HepG2 (cell line): ENCODE data around the gene MRM1. TPM values are rescaled to one million over a fixed set of nuclear protein-coding genes. Genes with fewer than 3 reads are reported as not detected.
A peak's percentile ranks its signal among the peaks of the same experiment; 100 is the strongest.

Experiments used
- ATAC-seq: fragments of 200-7000 bp; cut with Tn5 transposase; 3 replicates; pipeline ENCODE4 v1.9.1; 2020; ENCODE audit warnings: mild to moderate bottlenecking, moderate library complexity
- BruUV-seq: library from RNA; stranded (reverse); fragments of 400-500 nt; replicated peaks from 2 replicates; lab custom pipeline; 2021; lab: Mats Ljungman, UMichigan
- CTCF ChIA-PET: fragments of 300-600 bp; formaldehyde crosslinking; extraction: SDS; loops from one replicate; lab custom pipeline; 2021; ENCODE audit warnings: low total read pairs, inconsistent platforms, low intra/inter-chr PET ratio; lab: Yijun Ruan, JAX
- POLR2A ChIA-PET: fragments of 350-600 bp; sonication (Branson Sonifier 250); formaldehyde crosslinking; loops from one replicate; lab custom pipeline; 2020; ENCODE audit warnings: antibody characterized with exemption, inconsistent platforms; lab: Yijun Ruan, JAX
- DNase-seq: peaks from one replicate; pipeline ENCODE4 v3.0.0-alpha.2; 2015; ENCODE audit warnings: low spot score
- FAIRE-seq: peaks from 3 replicates; lab custom pipeline; 2011; peaks lifted over from hg19 to GRCh38; lab: Jason Lieb, UNC
- H2AFZ ChIP-seq: one replicate; pipeline ENCODE4 v1.6.1; 2011; ENCODE audit warnings: low read length, inconsistent platforms
- H3K27ac ChIP-seq: fragments of 300-600 bp; 3 replicates; pipeline ENCODE4 v1.8.0; 2011; ENCODE audit warnings: mixed run types, mild to moderate bottlenecking, mixed read lengths, low read length, inconsistent platforms; ENCODE audit not compliant: insufficient read depth; ENCODE audit errors: extremely low read length
- H3K27me3 ChIP-seq, 2 experiments: fragments of 200-600 bp in 1 of 2; 2 replicates in 1 of 2; 3 replicates in 1 of 2; pipeline versions ENCODE4 v1.6.0 to v1.8.0; 2011; ENCODE audit warnings: low read length in 2 of 2, mild to moderate bottlenecking in 2 of 2, moderate library complexity in 2 of 2, inconsistent platforms in 1 of 2; ENCODE audit not compliant: insufficient read depth in 2 of 2, control insufficient read depth in 1 of 2
- H3K36me3 ChIP-seq, 2 experiments: fragments of 200-600 bp in 1 of 2; replicated peaks in 1 of 2; 2 replicates in 1 of 2; 3 replicates in 1 of 2; pipeline versions ENCODE4 v1.5.1 to v1.8.0; 2011; ENCODE audit warnings: low read length in 2 of 2, inconsistent platforms in 1 of 2; ENCODE audit not compliant: insufficient read depth in 2 of 2, control insufficient read depth in 1 of 2
- H3K4me1 ChIP-seq: 2 replicates; pipeline ENCODE4 v1.5.1; 2012; ENCODE audit warnings: low read length, inconsistent platforms; ENCODE audit not compliant: insufficient read depth
- H3K4me2 ChIP-seq: 2 replicates; pipeline ENCODE4 v1.6.0; 2011; ENCODE audit warnings: low read depth, low read length, inconsistent platforms
- H3K4me3 ChIP-seq, 3 experiments: fragments of 200-600 bp in 1 of 3; sonication (generic), shearing (Covaris generic) in 1 of 3; replicated peaks in 1 of 3; 2 replicates each; pipeline ENCODE4 v1.5.1; 2011 to 2016; ENCODE audit warnings: low read length in 3 of 3, inconsistent platforms in 2 of 3, low read depth in 2 of 3, mild to moderate bottlenecking in 2 of 3, control low read depth in 1 of 3, mixed read lengths in 1 of 3; ENCODE audit not compliant: insufficient read depth in 1 of 3
- H3K79me2 ChIP-seq: one replicate; pipeline ENCODE4 v1.6.1; 2011; ENCODE audit warnings: low read length, inconsistent platforms; ENCODE audit not compliant: insufficient read depth
- H3K9ac ChIP-seq: 2 replicates; pipeline ENCODE4 v1.6.0; 2011; ENCODE audit warnings: mild to moderate bottlenecking, low read depth, low read length, inconsistent platforms; ENCODE audit not compliant: insufficient read depth
- H3K9me3 ChIP-seq: 2 replicates; pipeline ENCODE4 v1.5.1; 2012; ENCODE audit warnings: mild to moderate bottlenecking, low read length
- H4K20me1 ChIP-seq: 2 replicates; pipeline ENCODE4 v1.6.0; 2011; ENCODE audit warnings: inconsistent platforms, mild to moderate bottlenecking, low read length, moderate library complexity; ENCODE audit not compliant: insufficient read depth
- ARID3A ChIP-seq: IDR thresholded peaks from 2 replicates; pipeline ENCODE4 v1.6.1; 2012; ENCODE audit warnings: low read depth, low read length, improper control_type of control experiment
- ARNT2 ChIP-seq: sonication (generic); formaldehyde crosslinking; IDR thresholded peaks from 2 replicates; pipeline ENCODE4 v1.8.0; 2022; ENCODE audit warnings: mild to moderate bottlenecking, low read depth, missing genetic modification reagents, moderate library complexity
- HDAC1 ChIP-seq: sonication (generic); formaldehyde crosslinking; IDR thresholded peaks from 2 replicates; pipeline ENCODE4 v1.5.1; 2020; ENCODE audit warnings: mild to moderate bottlenecking, missing genetic modification reagents
- KAT2B ChIP-seq: fragments of 150-350 bp; IDR thresholded peaks from 2 replicates; pipeline ENCODE4 v1.6.1; 2014; ENCODE audit warnings: low read depth, low read length, borderline replicate concordance
- SRSF4 ChIP-seq: fragments of 200-400 bp; formaldehyde crosslinking; IDR thresholded peaks from one replicate; pipeline ENCODE4 v1.6.1; 2018; ENCODE audit warnings: mild to moderate bottlenecking, low read depth, low read length, moderate library complexity; ENCODE audit not compliant: poor library complexity, severe bottlenecking
- ZBTB7B ChIP-seq: sonication (generic); formaldehyde crosslinking; IDR thresholded peaks from 2 replicates; pipeline ENCODE4 v1.4.0; 2020; ENCODE audit warnings: missing genetic modification reagents
- ZFX ChIP-seq: sonication (generic); formaldehyde crosslinking; IDR thresholded peaks from 2 replicates; pipeline ENCODE4 v1.4.0; 2020; ENCODE audit warnings: mild to moderate bottlenecking, low read depth, missing genetic modification reagents, moderate library complexity
- ZNF282 ChIP-seq: fragments of 450-650 bp; IDR thresholded peaks from 2 replicates; pipeline ENCODE4 v1.6.1; 2018; ENCODE audit not compliant: partially characterized antibody
- ZNF510 ChIP-seq: sonication (generic); formaldehyde crosslinking; IDR thresholded peaks from 2 replicates; pipeline ENCODE4 v1.4.0; 2020; ENCODE audit warnings: low read depth, mild to moderate bottlenecking, missing genetic modification reagents
- ZNF557 ChIP-seq: sonication (generic); formaldehyde crosslinking; IDR thresholded peaks from 2 replicates; pipeline ENCODE4 v1.4.0; 2020; ENCODE audit warnings: missing genetic modification reagents
- ZNF569 ChIP-seq: sonication (generic); formaldehyde crosslinking; IDR thresholded peaks from 2 replicates; pipeline ENCODE4 v1.5.0; 2020; ENCODE audit warnings: mild to moderate bottlenecking, missing genetic modification reagents, moderate library complexity, borderline replicate concordance
- ZSCAN25 ChIP-seq: sonication (generic); formaldehyde crosslinking; IDR thresholded peaks from 2 replicates; pipeline ENCODE4 v1.8.0; 2022; ENCODE audit warnings: mild to moderate bottlenecking, missing genetic modification reagents
- WGBS: methylation state at CpG from one replicate; pipeline ENCODE4 v1.1.6; 2017; ENCODE audit warnings: low lambda C conversion rate; 5-methylcytosine and 5-hydroxymethylcytosine counted together
- in situ Hi-C: cut with HindIII; loops from 2 replicates; pipeline ENCODE4 v1.10.0; 2017; ENCODE audit warnings: low pct_unique_long_range_greater_than_20kb; ENCODE audit not compliant: extremely low pct_ligation_motif_present
- intact Hi-C: fragments of 100-400 bp; cut with micrococcal nuclease; formaldehyde crosslinking; loops from one replicate; pipeline ENCODE4 v1.10.0; 2022; ENCODE audit not compliant: unreplicated experiment
- polyA plus RNA-seq, 8 experiments: library from polyadenylated mRNA; depleted of rRNA in 3 of 8; stranded (reverse) in 7 of 8; unstranded in 1 of 8; fragments of >200 nt; fragmentation: Illumina TruSeq in 4 of 8; extraction: Trizol in 4 of 8; gene quantifications; 2 replicates each; pipeline versions ENCODE4 v1.2.1 to v1.2.3, GENCODE V29; 2011 to 2016; ENCODE audit warnings: low read depth in 4 of 8, missing spikeins in 1 of 8, mixed read lengths in 1 of 8; ENCODE audit not compliant: insufficient read depth in 1 of 8
- total RNA-seq, 5 experiments: library from RNA; depleted of rRNA; stranded (reverse); fragments of >200 nt; fragmentation: Illumina TruSeq; extraction: Trizol; gene quantifications; 2 replicates each; pipeline ENCODE4 v1.2.3, GENCODE V29; 2016; ENCODE audit warnings: low read depth in 1 of 5
- TF ChIP-seq, protein P1 (sequence below): IDR thresholded peaks from 2 replicates; pipeline ENCODE4 v1.6.1; 2016

MRM1 gene
- total and polyA plus RNA-seq, 2 of the 13 experiments (the other 11 are each of a cell fraction or from before 2014, with no cell fraction given), result 4.1 to 11.3 TPM

GRCh38 chr17:36617773-36618172, 16.4 kb downstream of the MRM1 start:
- DNase-seq (no peak), FAIRE-seq (no peak), ATAC-seq (no peak; the same call in 2 of the 3 replicates)
- Histone ChIP-seq H3K9me3 (no peaks in the 10 kb centered on the region), H3K4me3 (no peak overlapping the region), H3K79me2 (no peaks in the 10 kb centered on the region), H3K9ac (no peak overlapping the region), H3K27me3 (no peaks in the 10 kb centered on the region), H3K4me2 (no peak overlapping the region), H3K36me3 (no peaks in the 10 kb centered on the region), H2AFZ (no peak overlapping the region), H3K27ac (no peak overlapping the region), H3K4me1 (no peaks in the 10 kb centered on the region), H4K20me1 (no peaks in the 10 kb centered on the region)
- intact Hi-C loops (no loop called here), in situ Hi-C loops (loop anchor here (25.0 kb wide), 1 partner anchor 620 kb away; no protein-coding TSS in a partner anchor)
- BruUV-seq, result no TSS peak
- 42% methylated on average over 4 of the region's 7 CpGs for WGBS
- TF ChIP-seq ZFX (CRISPR knock-in tag), result no peak
- peak; percentile 93 for TF ChIP-seq KAT2B
- TF ChIP-seq ZNF557 (CRISPR knock-in tag), result no peak
- TF ChIP-seq ZSCAN25 (CRISPR knock-in tag), result peak; percentile 59; the same call in 1 of the 2 replicates
- no peak for TF ChIP-seq SRSF4
- ChIA-PET CTCF (no interaction called here), POLR2A (interaction anchor here (1.4 kb wide), 1 partner anchor 16 kb away, joined by 4 read pairs; the partner anchor contains the start of gene MRM1)

DNA sequence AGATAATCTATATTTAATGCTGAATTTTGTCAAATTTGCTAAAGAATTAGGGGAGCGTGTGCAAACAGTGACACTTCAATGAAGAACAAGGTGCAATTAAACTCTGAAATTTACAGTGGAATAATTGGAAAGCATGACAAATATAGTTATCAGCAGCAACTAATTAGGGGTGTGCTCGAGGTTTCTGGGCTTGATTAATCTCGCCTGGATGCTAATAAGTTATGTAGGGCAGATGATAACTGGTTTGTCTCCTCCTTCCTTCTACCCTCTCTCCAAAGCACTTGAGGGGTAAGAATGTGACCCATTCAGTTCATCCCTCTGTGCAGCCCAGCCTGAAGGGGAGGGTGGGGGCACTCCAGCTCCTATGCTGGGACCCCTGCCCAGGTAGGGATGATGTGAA, 21.9 kb downstream of the MRM1 start:
- Histone ChIP-seq H3K4me2 (no peak overlapping the region), H3K36me3 (no peaks in the 10 kb centered on the region), H3K9me3 (no peaks in the 10 kb centered on the region), H3K27me3 (no peaks in the 10 kb centered on the region), H3K4me1 (peaks cover 9% of the 10 kb centered on the region), H3K9ac (no peak overlapping the region), H3K79me2 (no peaks in the 10 kb centered on the region), H3K27ac (no peak overlapping the region), H3K4me3 (no peak overlapping the region), H2AFZ (no peak overlapping the region), H4K20me1 (no peaks in the 10 kb centered on the region)
- DNase-seq, result no peak
- intact Hi-C loops, result no loop called here
- no peak for FAIRE-seq
- ATAC-seq, result no peak
- 50% methylated on average over 3 of the region's 3 CpGs for WGBS
- no TSS peak for BruUV-seq
- CTCF ChIA-PET, result no interaction called here
- in situ Hi-C loops, result loop anchor here (25.0 kb wide), 1 partner anchor 614 kb away; no protein-coding TSS in a partner anchor
- POLR2A ChIA-PET, result no interaction called here
- TF ChIP-seq, protein P1, sequence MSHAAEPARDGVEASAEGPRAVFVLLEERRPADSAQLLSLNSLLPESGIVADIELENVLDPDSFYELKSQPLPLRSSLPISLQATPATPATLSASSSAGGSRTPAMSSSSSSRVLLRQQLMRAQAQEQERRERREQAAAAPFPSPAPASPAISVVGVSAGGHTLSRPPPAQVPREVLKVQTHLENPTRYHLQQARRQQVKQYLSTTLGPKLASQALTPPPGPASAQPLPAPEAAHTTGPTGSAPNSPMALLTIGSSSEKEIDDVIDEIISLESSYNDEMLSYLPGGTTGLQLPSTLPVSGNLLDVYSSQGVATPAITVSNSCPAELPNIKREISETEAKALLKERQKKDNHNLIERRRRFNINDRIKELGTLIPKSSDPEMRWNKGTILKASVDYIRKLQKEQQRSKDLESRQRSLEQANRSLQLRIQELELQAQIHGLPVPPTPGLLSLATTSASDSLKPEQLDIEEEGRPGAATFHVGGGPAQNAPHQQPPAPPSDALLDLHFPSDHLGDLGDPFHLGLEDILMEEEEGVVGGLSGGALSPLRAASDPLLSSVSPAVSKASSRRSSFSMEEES (CRISPR knock-in tag), result no peak
- TF ChIP-seq ZNF282 (no peak), ARID3A (no peak), ARNT2 (CRISPR knock-in tag) (no peak), ZNF569 (CRISPR knock-in tag) (no peak), ZBTB7B (CRISPR knock-in tag) (no peak), ZNF510 (CRISPR knock-in tag) (no peak), HDAC1 (CRISPR knock-in tag) (no peak)
